Measurements from ENCODE around the gene DNAJB13.
A peak's percentile ranks its signal among the peaks of the same experiment; 100 is the strongest.
"Not testable (repeated sequence)": the region's sequence is repeated elsewhere in the genome, so short reads cannot be mapped to it uniquely, and the experiment has no call there.

DNAJB13 gene

GRCh38 chr11:73981051-73981805 lies 30.4 kb downstream of the DNAJB13 start:
- ATAC-seq, result no peak
- TF ChIP-seq RARB (CRISPR knock-in tag; IDR thresholded peaks at IDR 0.05) (no peak), BACH2 (CRISPR knock-in tag; IDR thresholded peaks at IDR 0.05; ENCODE audit: borderline replicate concordance) (no peak), PPARA (CRISPR knock-in tag; IDR thresholded peaks at IDR 0.05; ENCODE audit: borderline replicate concordance) (no peak), ZNF565 (CRISPR knock-in tag; conservative IDR thresholded peaks at IDR 0.05; ENCODE audit: low read depth) (no peak), ZFP3 (CRISPR knock-in tag; IDR thresholded peaks at IDR 0.05) (no peak), TCF4 (CRISPR knock-in tag; IDR thresholded peaks at IDR 0.05; ENCODE audit: borderline replicate concordance) (no peak), CREB5 (CRISPR knock-in tag; IDR thresholded peaks at IDR 0.05; ENCODE audit: low read depth) (no peak), ZFP30 (CRISPR knock-in tag; IDR thresholded peaks at IDR 0.05) (no peak), ARNTL (CRISPR knock-in tag; IDR thresholded peaks at IDR 0.05; ENCODE audit: borderline replicate concordance, low read depth) (no peak), SNAI2 (CRISPR knock-in tag; IDR thresholded peaks at IDR 0.05) (no peak), OSR1 (CRISPR knock-in tag; IDR thresholded peaks at IDR 0.05) (no peak), ZC3H10 (CRISPR knock-in tag; IDR thresholded peaks at IDR 0.05) (no peak)

GRCh38 chr11:73982595-73982989 lies 31.8 kb downstream of the DNAJB13 start, which contains the start of gene UCP2:
UCP2 (minus strand) TSS chr11:73982843; CDS start chr11:73978378, 4,465 bp downstream.
- ATAC-seq, result peak; percentile 92
- TF ChIP-seq ISL1 (CRISPR knock-in tag; IDR thresholded peaks at IDR 0.05) (no peak), BACH2 (CRISPR knock-in tag; IDR thresholded peaks at IDR 0.05; ENCODE audit: borderline replicate concordance) (no peak)

- ATAC-seq, result peak; percentile 94
- TF ChIP-seq CSDC2 (CRISPR knock-in tag; IDR thresholded peaks at IDR 0.05), result no peak
- no peak for TF ChIP-seq TCF4 (CRISPR knock-in tag; IDR thresholded peaks at IDR 0.05; ENCODE audit: borderline replicate concordance)
- no peak for TF ChIP-seq TSHZ2 (CRISPR knock-in tag; IDR thresholded peaks at IDR 0.05)
- peak; percentile 97 for TF ChIP-seq ZFP3 (CRISPR knock-in tag; IDR thresholded peaks at IDR 0.05)
- no peak for TF ChIP-seq PATZ1 (CRISPR knock-in tag; IDR thresholded peaks at IDR 0.05; ENCODE audit: borderline replicate concordance)
- TF ChIP-seq SNAI2 (CRISPR knock-in tag; IDR thresholded peaks at IDR 0.05), result peak; percentile 86; the same call in 1 of the 2 replicates
These were observed 32.3 kb downstream of the DNAJB13 start for GRCh38 chr11:73982990-73983740.

GRCh38 chr11:73983741-73984538 lies 33.1 kb downstream of the DNAJB13 start:
- TF ChIP-seq PPARA (CRISPR knock-in tag; IDR thresholded peaks at IDR 0.05; ENCODE audit: borderline replicate concordance), result no peak
- no peak for TF ChIP-seq TOX (CRISPR knock-in tag; IDR thresholded peaks at IDR 0.05; ENCODE audit: borderline replicate concordance)
- no peak for TF ChIP-seq TCF4 (CRISPR knock-in tag; IDR thresholded peaks at IDR 0.05; ENCODE audit: borderline replicate concordance)
- TF ChIP-seq ZNF565 (CRISPR knock-in tag; conservative IDR thresholded peaks at IDR 0.05; ENCODE audit: low read depth), result no peak
- TF ChIP-seq ZC3H10 (CRISPR knock-in tag; IDR thresholded peaks at IDR 0.05), result no peak
- no peak for TF ChIP-seq CREB5 (CRISPR knock-in tag; IDR thresholded peaks at IDR 0.05; ENCODE audit: low read depth)
- TF ChIP-seq POU6F1 (CRISPR knock-in tag; IDR thresholded peaks at IDR 0.05; ENCODE audit: borderline replicate concordance, low read depth), result no peak
- TF ChIP-seq ARNTL (CRISPR knock-in tag; IDR thresholded peaks at IDR 0.05; ENCODE audit: borderline replicate concordance, low read depth), result no peak
- no peak for TF ChIP-seq ZFP3 (CRISPR knock-in tag; IDR thresholded peaks at IDR 0.05)
- TF ChIP-seq ESRRG (CRISPR knock-in tag; IDR thresholded peaks at IDR 0.05), result no peak
- ATAC-seq, result no peak

- not testable (repeated sequence) for ATAC-seq
These were observed 34.8 kb downstream of the DNAJB13 start for GRCh38 chr11:73985661-73986060.

Data from SK-N-SH treated with all-trans-retinoic acid at 6 μM for 48 hours (cell line).